Measurements from ENCODE around the gene PDRG1.

The PDRG1 gene

GRCh38 chr20:31967830-31968249 is 16.0 kb upstream of the PDRG1 start, which contains the start of gene XKR7:
Gene XKR7 (plus strand): TSS chr20:31968151. CDS start chr20:31968176, 25 bp downstream.
- in situ Hi-C loops (cut with HindIII; ENCODE audit: low sequenced_read_pairs), result no loop called here

GRCh38 chr20:31966991-31967655 is 15.3 kb upstream of the PDRG1 start:
- in situ Hi-C loops (cut with HindIII; ENCODE audit: low sequenced_read_pairs), result no loop called here

- in situ Hi-C loops (cut with HindIII; ENCODE audit: low sequenced_read_pairs), result no loop called here
These were observed 12.0 kb upstream of the PDRG1 start for GRCh38 chr20:31963889-31964288.

GRCh38 chr20:31962761-31963160 is 10.9 kb upstream of the PDRG1 start:
- in situ Hi-C loops (cut with HindIII; ENCODE audit: low sequenced_read_pairs), result no loop called here

GRCh38 chr20:31956556-31957526 is 5.0 kb upstream of the PDRG1 start:
- in situ Hi-C loops (cut with HindIII; ENCODE audit: low sequenced_read_pairs), result no loop called here

GRCh38 chr20:31954500-31954899 is 2.7 kb upstream of the PDRG1 start:
- in situ Hi-C loops (cut with HindIII; ENCODE audit: low sequenced_read_pairs), result no loop called here

GRCh38 chr20:31953556-31954148 is 1.8 kb upstream of the PDRG1 start:
- in situ Hi-C loops (cut with HindIII; ENCODE audit: low sequenced_read_pairs), result no loop called here

GRCh38 chr20:31951203-31951529 is 680 bp downstream of the PDRG1 start:
- in situ Hi-C loops (cut with HindIII; ENCODE audit: low sequenced_read_pairs), result no loop called here

- in situ Hi-C loops (cut with HindIII; ENCODE audit: low sequenced_read_pairs), result loop anchor here (10.0 kb wide), 2 partner anchors 135 to 165 kb away; no protein-coding TSS in a partner anchor
These were observed 1.8 kb downstream of the PDRG1 start for GRCh38 chr20:31949877-31950646.

- in situ Hi-C loops (cut with HindIII; ENCODE audit: low sequenced_read_pairs), result loop anchor here (10.0 kb wide), 2 partner anchors 137 to 163 kb away; no protein-coding TSS in a partner anchor
These were observed 3.8 kb downstream of the PDRG1 start for GRCh38 chr20:31948008-31948407.

GRCh38 chr20:31945785-31946184 is 6.1 kb downstream of the PDRG1 start:
- in situ Hi-C loops (cut with HindIII; ENCODE audit: low sequenced_read_pairs), result loop anchor here (10.0 kb wide), 2 partner anchors 139 to 161 kb away; no protein-coding TSS in a partner anchor

GRCh38 chr20:31945319-31945718 is 6.5 kb downstream of the PDRG1 start:
- in situ Hi-C loops (cut with HindIII; ENCODE audit: low sequenced_read_pairs), result loop anchor here (10.0 kb wide), 2 partner anchors 139 to 161 kb away; no protein-coding TSS in a partner anchor

GRCh38 chr20:31943052-31943471 is 8.8 kb downstream of the PDRG1 start:
- in situ Hi-C loops (cut with HindIII; ENCODE audit: low sequenced_read_pairs), result loop anchor here (5.0 to 10.0 kb wide), 4 partner anchors 76 to 158 kb away; partner anchors contain the start of gene MYLK2

- in situ Hi-C loops (cut with HindIII; ENCODE audit: low sequenced_read_pairs), result loop anchor here (5.0 to 10.0 kb wide), 4 partner anchors 72 to 155 kb away; partner anchors contain the start of gene MYLK2
These were observed 12.2 kb downstream of the PDRG1 start for GRCh38 chr20:31939661-31940060.

- in situ Hi-C loops (cut with HindIII; ENCODE audit: low sequenced_read_pairs), result no loop called here
These were observed 14.0 kb downstream of the PDRG1 start for GRCh38 chr20:31937820-31938219.

GRCh38 chr20:31936420-31936819 is 15.4 kb downstream of the PDRG1 start:
- in situ Hi-C loops (cut with HindIII; ENCODE audit: low sequenced_read_pairs), result no loop called here

GRCh38 chr20:31934968-31935764 is 16.7 kb downstream of the PDRG1 start:
- in situ Hi-C loops (cut with HindIII; ENCODE audit: low sequenced_read_pairs), result no loop called here

- in situ Hi-C loops (cut with HindIII; ENCODE audit: low sequenced_read_pairs), result no loop called here
These were observed 17.4 kb downstream of the PDRG1 start for GRCh38 chr20:31934491-31934890.

GRCh38 chr20:31933698-31934097 is 18.1 kb downstream of the PDRG1 start:
- in situ Hi-C loops (cut with HindIII; ENCODE audit: low sequenced_read_pairs), result no loop called here
